AG04450 (cell line): ENCODE results near the gene SRD5A3. TPM values are rescaled to one million over a fixed set of nuclear protein-coding genes. Genes with fewer than 3 reads are reported as not detected.

Experiments
- CTCF ChIA-PET: fragments of 300-600, 350-600 bp; formaldehyde crosslinking; extraction: SDS; loops from one replicate; lab custom pipeline; 2022; ENCODE audit warnings: antibody characterized with exemption, inconsistent platforms; lab: Charles Lee
- POLR2A ChIA-PET: fragments of 350-600 bp; formaldehyde crosslinking; extraction: SDS; loops from one replicate; lab custom pipeline; 2021; ENCODE audit warnings: antibody characterized with exemption, inconsistent platforms; lab: Yijun Ruan, JAX
- DNase-seq: peaks from one replicate; pipeline ENCODE4 v3.0.0-alpha.2; 2011; ENCODE audit warnings: low read depth, low spot score
- H3K27ac ChIP-seq: one replicate; pipeline ENCODE4 v1.5.1; 2012; ENCODE audit warnings: low read depth, low read length, control low read depth
- H3K27me3 ChIP-seq: one replicate; pipeline ENCODE4 v1.6.0; 2012; ENCODE audit warnings: low read length; ENCODE audit not compliant: control insufficient read depth, insufficient read depth
- H3K4me3 ChIP-seq: 2 replicates; pipeline ENCODE4 v1.5.1; 2011; ENCODE audit warnings: mild to moderate bottlenecking, low read depth, low read length, control low read depth
- H3K9me3 ChIP-seq: 2 replicates; pipeline ENCODE4 v1.5.1; 2012; ENCODE audit warnings: low read length; ENCODE audit not compliant: control insufficient read depth, insufficient read depth
- CTCF ChIP-seq: IDR thresholded peaks from 2 replicates; pipeline ENCODE4 v1.5.1; 2011; ENCODE audit warnings: low read depth, low read length, control low read depth, inconsistent platforms
- polyA plus RNA-seq: library from polyadenylated mRNA; depleted of rRNA; stranded (reverse); fragments of >200 nt; gene quantifications from 2 replicates; pipeline ENCODE4 v1.2.3, GENCODE V29; 2011

The SRD5A3 gene
- polyA plus RNA-seq, 1 experiment = 15.8 TPM

DNA sequence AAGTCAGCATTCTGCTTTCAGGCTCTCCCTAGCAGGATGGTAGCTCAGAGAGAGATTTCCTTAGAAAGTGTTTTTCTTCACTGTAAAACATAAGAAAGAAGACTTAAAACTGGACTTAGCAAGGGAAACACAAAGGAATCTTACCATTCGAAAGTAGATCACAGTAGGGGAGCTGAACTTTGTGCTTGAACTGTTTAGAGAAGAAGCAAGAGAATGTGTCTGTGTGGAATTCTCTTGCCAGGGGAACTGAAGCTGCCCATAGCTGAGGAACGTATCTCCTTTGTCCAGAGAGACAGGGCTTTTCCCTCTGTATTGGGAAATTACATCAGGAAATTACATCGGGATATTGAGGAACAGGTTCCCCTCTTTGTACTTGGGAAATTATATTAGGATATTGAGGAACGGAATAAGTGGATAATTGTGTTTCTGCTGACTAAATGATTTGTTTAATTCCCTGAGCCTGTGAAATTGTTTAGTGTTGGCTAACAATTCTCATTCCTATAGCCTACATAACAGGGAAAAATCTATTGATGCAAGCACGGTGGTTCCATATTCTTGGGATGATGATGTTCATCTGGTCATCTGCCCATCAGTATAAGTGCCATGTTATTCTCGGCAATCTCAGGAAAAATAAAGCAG is 21.2 kb downstream of the SRD5A3 start:
- Histone ChIP-seq H3K27me3 (no peaks in the 10 kb centered on the region), H3K9me3 (no peaks in the 10 kb centered on the region), H3K27ac (no peak overlapping the region), H3K4me3 (no peak overlapping the region)
- POLR2A ChIA-PET = no interaction called here
- CTCF ChIA-PET = interaction anchor here (2.6 kb wide), 1 partner anchor 21 kb away, joined by 12 read pairs; the partner anchor contains the start of gene SRD5A3
- DNase-seq = no peak
- TF ChIP-seq CTCF = no peak

GRCh38 chr4:55369968-55370367 is 23.9 kb downstream of the SRD5A3 start:
- no peak for TF ChIP-seq CTCF
- no peaks in the 10 kb centered on the region for H3K27me3 ChIP-seq
- ChIA-PET CTCF (no interaction called here), POLR2A (no interaction called here)
- DNase-seq = no peak
- no peak overlapping the region for H3K27ac ChIP-seq
- H3K4me3 ChIP-seq = no peak overlapping the region
- H3K9me3 ChIP-seq = no peaks in the 10 kb centered on the region

DNA sequence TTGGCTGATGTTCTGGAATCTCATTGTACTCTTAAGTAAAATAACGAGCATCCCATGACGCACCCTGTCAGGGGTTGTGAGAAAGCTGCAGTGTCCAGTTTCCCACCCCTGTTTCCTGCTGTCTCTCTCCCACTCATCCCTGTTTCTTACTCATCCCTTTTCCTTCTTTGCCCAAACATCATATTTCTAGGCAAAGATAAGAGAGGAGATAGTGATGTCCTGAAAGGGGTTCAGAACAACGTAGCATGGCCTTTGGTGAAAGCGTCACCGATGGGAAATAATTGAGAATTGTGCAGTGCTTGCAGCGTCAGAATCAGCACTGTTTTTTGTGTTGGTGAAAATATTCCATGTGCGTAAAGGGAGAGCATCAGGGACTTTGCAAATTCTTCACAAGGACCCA is 26.2 kb downstream of the SRD5A3 start:
- Histone ChIP-seq H3K27ac (no peak overlapping the region), H3K9me3 (no peaks in the 10 kb centered on the region), H3K27me3 (no peaks in the 10 kb centered on the region), H3K4me3 (no peak overlapping the region)
- DNase-seq = no peak
- no peak for TF ChIP-seq CTCF
- CTCF ChIA-PET = interaction anchor here (0.8 kb wide), 1 partner anchor 27 kb away, joined by 4 read pairs; the partner anchor contains the start of gene SRD5A3
- POLR2A ChIA-PET = interaction anchor here (1.0 kb wide), 1 partner anchor 23 kb away, joined by 3 read pairs; the partner anchor contains the start of gene TMEM165

DNA sequence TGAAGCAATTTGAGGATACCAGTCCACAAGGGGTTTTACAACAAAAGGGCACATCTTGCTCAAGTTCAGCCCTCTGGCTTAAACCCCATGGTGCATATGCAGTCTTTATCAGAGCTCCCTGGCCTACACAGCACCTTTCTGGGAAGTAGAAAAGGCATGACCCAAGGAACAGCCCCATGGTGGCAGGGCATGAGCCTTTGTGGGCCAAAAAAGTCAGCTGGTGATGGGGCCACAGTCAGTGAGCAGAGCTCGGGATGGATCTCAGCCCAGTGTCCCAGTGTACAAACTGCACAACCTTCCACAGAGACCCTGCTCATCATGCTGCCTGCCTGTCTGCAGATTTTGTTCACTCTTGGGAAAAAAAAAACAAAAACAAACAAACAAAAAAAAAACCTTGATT is 27.4 kb downstream of the SRD5A3 start:
- no peak for TF ChIP-seq CTCF
- Histone ChIP-seq H3K9me3 (no peaks in the 10 kb centered on the region), H3K4me3 (no peak overlapping the region), H3K27ac (no peak overlapping the region), H3K27me3 (no peaks in the 10 kb centered on the region)
- ChIA-PET CTCF (interaction anchor here (0.6 to 1.3 kb wide), 2 partner anchors 25 to 28 kb away, joined by 4 read pairs; partner anchors contain the start of gene SRD5A3), POLR2A (interaction anchor here (1.0 kb wide), 1 partner anchor 22 kb away, joined by 3 read pairs; the partner anchor contains the start of gene TMEM165)
- no peak for DNase-seq

DNA sequence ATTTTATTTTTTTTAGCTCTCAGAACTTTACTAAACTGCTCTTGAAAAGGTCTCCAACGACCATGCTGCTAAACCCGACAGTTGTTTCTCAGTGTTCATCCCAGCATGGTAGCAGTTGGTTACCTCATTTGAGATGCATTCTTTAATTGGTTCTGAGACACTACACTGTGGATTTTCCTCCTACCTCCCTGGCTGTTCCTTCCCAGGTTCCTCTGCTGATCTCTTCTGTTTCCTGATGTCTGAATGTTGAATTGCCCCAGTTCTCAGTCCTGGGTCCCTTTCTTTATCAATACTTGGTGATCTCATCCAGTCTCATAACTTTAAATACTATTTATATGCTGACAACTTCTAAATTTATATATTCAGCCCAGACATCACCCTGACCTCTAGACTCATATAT is 30.7 kb downstream of the SRD5A3 start:
- no peak overlapping the region for H3K4me3 ChIP-seq
- H3K27me3 ChIP-seq = no peaks in the 10 kb centered on the region
- POLR2A ChIA-PET = no interaction called here
- no peak for DNase-seq
- H3K9me3 ChIP-seq = no peaks in the 10 kb centered on the region
- H3K27ac ChIP-seq = no peak overlapping the region
- CTCF ChIA-PET = interaction anchor here (1.4 kb wide), 1 partner anchor 31 kb away, joined by 6 read pairs; the partner anchor contains the start of gene SRD5A3
- no peak for TF ChIP-seq CTCF
